ENCODE measurements around the gene SLC12A9.

Gene SLC12A9

GRCh38 chr7:100860702-100861615 is 8.4 kb downstream of the SLC12A9 start:
- DNase-seq (ENCODE audit: low read depth, low spot score): no peak

- no peak for DNase-seq (ENCODE audit: low read depth, low spot score)
Observed at GRCh38 chr7:100861616-100861985, 9.1 kb downstream of the SLC12A9 start.

GRCh38 chr7:100863406-100863950 is 11.0 kb downstream of the SLC12A9 start:
- no peak for DNase-seq (ENCODE audit: low read depth, low spot score)

GRCh38 chr7:100864263-100864845 is 11.8 kb downstream of the SLC12A9 start:
- no peak for DNase-seq (ENCODE audit: low read depth, low spot score)

GRCh38 chr7:100865372-100865911 is 12.9 kb downstream of the SLC12A9 start:
- DNase-seq (ENCODE audit: low read depth, low spot score): no peak

- no peak for DNase-seq (ENCODE audit: low read depth, low spot score)
Observed at GRCh38 chr7:100865938-100866728, 13.6 kb downstream of the SLC12A9 start.

- no peak for DNase-seq (ENCODE audit: low read depth, low spot score)
Observed at GRCh38 chr7:100866729-100867039, 14.2 kb downstream of the SLC12A9 start.

GRCh38 chr7:100867040-100867775 is 14.7 kb downstream of the SLC12A9 start, which contains the start of gene TRIP6:
Gene TRIP6, plus strand, starts transcription at chr7:100867387. Its CDS starts 111 bp downstream, at chr7:100867498.
- peak; percentile 93 for DNase-seq (ENCODE audit: low read depth, low spot score)

GRCh38 chr7:100867776-100868485 is 15.4 kb downstream of the SLC12A9 start:
- no peak for DNase-seq (ENCODE audit: low read depth, low spot score)

GRCh38 chr7:100873599-100874299 is 21.2 kb downstream of the SLC12A9 start:
- DNase-seq (ENCODE audit: low read depth, low spot score): no peak

- no peak for DNase-seq (ENCODE audit: low read depth, low spot score)
Observed at GRCh38 chr7:100874300-100874576, 21.7 kb downstream of the SLC12A9 start.

GRCh38 chr7:100874577-100875355 is 22.3 kb downstream of the SLC12A9 start, which contains the start of gene SRRT:
Gene SRRT, plus strand, starts transcription at chr7:100875103. Its CDS starts 488 bp downstream, at chr7:100875591.
- DNase-seq (ENCODE audit: low read depth, low spot score): peak; percentile 96

GRCh38 chr7:100875356-100875751 is 22.8 kb downstream of the SLC12A9 start:
- no peak for DNase-seq (ENCODE audit: low read depth, low spot score)

GRCh38 chr7:100878013-100878412 is 25.5 kb downstream of the SLC12A9 start:
- no peak for DNase-seq (ENCODE audit: low read depth, low spot score)

GRCh38 chr7:100878685-100879084 is 26.2 kb downstream of the SLC12A9 start:
- DNase-seq (ENCODE audit: low read depth, low spot score): no peak

- DNase-seq (ENCODE audit: low read depth, low spot score): no peak
Observed at GRCh38 chr7:100879685-100880261, 27.3 kb downstream of the SLC12A9 start.

- no peak for DNase-seq (ENCODE audit: low read depth, low spot score)
Observed at GRCh38 chr7:100880645-100881044, 28.1 kb downstream of the SLC12A9 start.

- DNase-seq (ENCODE audit: low read depth, low spot score): no peak
Observed at GRCh38 chr7:100881136-100881535, 28.6 kb downstream of the SLC12A9 start.

- DNase-seq (ENCODE audit: low read depth, low spot score): no peak
Observed at GRCh38 chr7:100882201-100882600, 29.7 kb downstream of the SLC12A9 start.
